NCI-H69 (cell line): ENCODE results near the gene CACNG1.

Experiments used
- DNase-seq: peaks from one replicate; lab custom pipeline; 2025; lab: John Stamatoyannopoulos, UW

CACNG1 gene

GRCh38 chr17:67051155-67051538 lies 6.8 kb downstream of the CACNG1 start:
- DNase-seq: no peak

- no peak for DNase-seq
Observed at GRCh38 chr17:67051837-67052236, 7.5 kb downstream of the CACNG1 start.

- DNase-seq: no peak
Observed at GRCh38 chr17:67052720-67053437, 8.5 kb downstream of the CACNG1 start.

- DNase-seq: no peak
Observed at GRCh38 chr17:67053438-67054000, 9.2 kb downstream of the CACNG1 start.

DNA sequence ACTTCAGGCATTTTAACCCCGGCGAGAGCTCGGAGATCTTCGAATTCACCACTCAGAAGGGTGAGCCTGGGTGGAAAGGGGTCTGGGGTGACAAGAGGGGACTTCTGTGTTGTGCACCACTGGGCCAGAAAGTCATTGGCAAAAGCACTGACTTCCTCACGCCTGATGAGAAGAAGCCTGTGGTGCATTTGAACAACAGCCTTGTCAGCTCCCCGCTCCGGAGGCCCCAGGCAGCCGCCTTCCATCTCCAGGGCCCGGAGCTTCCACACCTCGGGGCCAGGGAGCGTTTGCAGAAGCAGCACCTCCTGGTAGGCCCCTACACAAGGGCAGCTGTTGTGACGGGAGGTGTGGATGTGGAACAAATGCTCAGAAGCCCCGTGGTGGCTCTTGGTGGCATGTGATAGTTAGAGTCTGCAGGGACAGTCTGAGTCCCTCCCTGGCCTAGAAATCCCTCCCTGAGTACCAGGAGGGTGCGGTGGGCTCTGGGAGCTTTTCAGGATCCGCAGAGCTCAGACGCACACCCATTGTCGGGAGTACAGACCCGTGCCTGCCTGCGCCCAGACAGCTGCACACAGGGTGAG lies 9.7 kb downstream of the CACNG1 start:
- DNase-seq: no peak

- DNase-seq: no peak
Observed at GRCh38 chr17:67054608-67055007, 10.3 kb downstream of the CACNG1 start.

- DNase-seq: no peak
Observed at GRCh38 chr17:67055041-67055443, 10.7 kb downstream of the CACNG1 start.

- peak; percentile 61 for DNase-seq
Observed at GRCh38 chr17:67055811-67056745, 11.7 kb downstream of the CACNG1 start.

GRCh38 chr17:67056746-67057490 lies 12.6 kb downstream of the CACNG1 start:
- no peak for DNase-seq

GRCh38 chr17:67058036-67058435 lies 13.7 kb downstream of the CACNG1 start:
- no peak for DNase-seq

DNA sequence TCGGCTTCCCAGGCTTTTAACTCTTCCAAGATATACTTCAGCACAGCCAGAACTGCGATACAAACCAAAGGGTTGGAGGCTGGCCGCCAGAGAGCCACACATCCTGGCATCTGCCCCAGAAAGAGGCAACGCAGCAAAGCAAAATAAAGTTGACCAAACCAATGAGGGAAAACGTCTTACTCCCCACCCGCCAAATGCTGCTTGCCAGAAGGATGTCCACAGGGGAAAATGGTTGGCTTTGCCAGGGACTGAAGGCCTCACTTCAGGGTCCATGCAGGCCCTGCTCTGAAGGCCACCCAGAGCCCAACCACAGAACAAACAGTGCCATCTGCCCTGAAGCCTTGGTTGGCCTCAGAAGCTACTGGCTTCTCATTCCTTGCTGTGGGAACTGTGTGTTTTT lies 15.0 kb downstream of the CACNG1 start:
- no peak for DNase-seq

DNA sequence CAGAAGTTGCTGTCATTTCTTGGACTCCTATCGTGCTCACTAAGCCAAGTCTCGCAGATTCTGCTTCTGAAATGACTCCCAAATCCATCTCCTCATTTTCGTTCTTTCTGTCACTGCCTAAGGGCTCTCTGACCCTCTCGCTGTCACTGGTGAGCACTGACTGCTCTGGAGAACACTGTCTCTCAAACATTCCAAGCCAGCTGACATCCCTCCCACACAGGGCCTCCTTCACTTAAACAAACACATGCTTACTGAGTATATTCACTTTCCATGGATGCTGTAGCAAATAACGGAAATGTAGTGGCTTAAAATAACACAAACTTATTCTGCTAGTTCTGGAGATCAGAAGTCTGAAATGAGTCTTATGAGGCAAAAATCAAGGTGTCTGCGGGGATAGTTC lies 18.8 kb downstream of the CACNG1 start:
- no peak for DNase-seq

GRCh38 chr17:67066717-67067116 lies 22.4 kb downstream of the CACNG1 start:
- no peak for DNase-seq

GRCh38 chr17:67067571-67068482 lies 23.5 kb downstream of the CACNG1 start:
- DNase-seq: peak; percentile 24

GRCh38 chr17:67068999-67069398 lies 24.6 kb downstream of the CACNG1 start:
- DNase-seq: peak; percentile 24

DNA sequence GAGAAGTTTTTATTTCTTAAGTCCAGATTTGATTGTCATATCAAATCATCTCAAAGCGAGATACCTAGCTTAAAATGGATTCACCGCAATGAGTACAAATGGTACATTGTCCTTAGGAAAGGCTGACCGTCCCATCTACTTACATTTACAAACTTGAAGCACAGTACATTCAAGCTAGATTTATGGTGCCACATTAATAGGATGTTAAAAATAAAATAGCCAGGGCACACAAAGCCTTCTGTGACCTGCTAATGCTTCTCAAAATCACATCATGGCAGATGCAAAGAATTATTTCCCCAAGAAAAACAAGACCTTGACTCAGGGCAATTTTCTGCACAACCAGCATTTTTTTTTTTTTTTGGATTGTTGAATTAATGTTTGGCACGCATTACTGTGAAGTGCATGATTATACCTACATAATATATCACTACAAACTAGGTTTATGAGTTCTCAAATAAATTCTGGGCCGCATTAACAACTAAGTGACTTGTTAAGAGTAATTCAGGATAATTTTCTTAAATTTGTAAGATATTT lies 25.3 kb downstream of the CACNG1 start:
- DNase-seq: no peak

GRCh38 chr17:67071595-67071994 lies 27.2 kb downstream of the CACNG1 start:
- DNase-seq: no peak

- DNase-seq: no peak
Observed at GRCh38 chr17:67072885-67073284, 28.5 kb downstream of the CACNG1 start.

- DNase-seq: no peak
Observed at GRCh38 chr17:67074781-67075180, 30.4 kb downstream of the CACNG1 start.

DNA sequence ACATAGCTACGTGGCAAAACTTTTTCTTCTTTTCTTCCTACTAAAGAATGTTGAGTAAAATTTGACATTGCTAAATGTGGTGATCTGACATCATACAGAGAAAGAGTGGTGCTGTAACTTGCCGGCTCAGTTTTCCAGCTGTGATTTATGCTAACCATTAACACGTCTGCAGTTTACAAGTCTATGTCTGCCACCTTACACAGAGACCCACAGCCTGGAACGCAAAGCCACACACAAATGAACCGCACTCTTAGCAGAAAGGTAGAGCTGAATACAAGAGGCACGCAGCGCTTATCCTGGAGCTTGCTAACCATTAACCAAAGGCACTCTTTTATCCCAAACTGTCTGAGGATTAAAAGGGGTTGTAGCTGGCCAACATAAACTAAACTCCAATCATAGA lies 31.9 kb downstream of the CACNG1 start:
- DNase-seq: no peak
